ENCODE measurements around the gene CEP170B. TPM values are rescaled to one million over a fixed set of nuclear protein-coding genes. Genes with fewer than 3 reads are reported as not detected.

The CEP170B gene
- total RNA-seq, 2 donors from 2014 or later, result 3.4 to 3.8 TPM

- no peaks in the 10 kb centered on the region for H3K36me3 Mint-ChIP-seq
- no peaks in the 10 kb centered on the region for H3K4me1 Mint-ChIP-seq (ENCODE audit: low read depth in 2 of 2)
- H3K4me3 Mint-ChIP-seq, result no peak overlapping the region
- ATAC-seq (no peak), DNase-seq (ENCODE audit: low spot score) (no peak)
- no peaks in the 10 kb centered on the region for H3K27me3 Mint-ChIP-seq
- H3K9me3 Mint-ChIP-seq, result no peaks in the 10 kb centered on the region
- no peak overlapping the region for H3K27ac Mint-ChIP-seq
Measured at GRCh38 chr14:104891664-104892530, 26.8 kb downstream of the CEP170B start.

- Mint-ChIP-seq H3K27me3 (no peaks in the 10 kb centered on the region), H3K9me3 (no peaks in the 10 kb centered on the region), H3K27ac (no peak overlapping the region), H3K4me3 (no peak overlapping the region), H3K4me1 (ENCODE audit: low read depth in 2 of 2) (no peaks in the 10 kb centered on the region), H3K36me3 (no peaks in the 10 kb centered on the region)
- no peak for DNase-seq (ENCODE audit: low spot score)
- ATAC-seq, result no peak
Measured at GRCh38 chr14:104892531-104893434, 27.7 kb downstream of the CEP170B start.

GRCh38 chr14:104893435-104894207 is 28.6 kb downstream of the CEP170B start:
- H3K27ac Mint-ChIP-seq, result no peak overlapping the region
- no peaks in the 10 kb centered on the region for H3K36me3 Mint-ChIP-seq
- no peaks in the 10 kb centered on the region for H3K4me1 Mint-ChIP-seq (ENCODE audit: low read depth in 2 of 2)
- H3K4me3 Mint-ChIP-seq, result no peak overlapping the region
- DNase-seq (ENCODE audit: low spot score), result no peak
- no peak for ATAC-seq
- no peaks in the 10 kb centered on the region for H3K9me3 Mint-ChIP-seq
- H3K27me3 Mint-ChIP-seq, result no peaks in the 10 kb centered on the region

GRCh38 chr14:104894331-104895206 is 29.5 kb downstream of the CEP170B start:
- Mint-ChIP-seq H3K9me3 (no peaks in the 10 kb centered on the region), H3K27me3 (no peaks in the 10 kb centered on the region)

GRCh38 chr14:104895207-104895785 is 30.2 kb downstream of the CEP170B start:
- H3K36me3 Mint-ChIP-seq, result no peaks in the 10 kb centered on the region
- no peak overlapping the region for H3K4me3 Mint-ChIP-seq
- no peak overlapping the region for H3K27ac Mint-ChIP-seq
- peaks cover 0 to 3% of the 10 kb centered on the region in 2 donors for H3K27me3 Mint-ChIP-seq
- no peak for ATAC-seq
- DNase-seq (ENCODE audit: low spot score), result no peak
- H3K9me3 Mint-ChIP-seq, result no peaks in the 10 kb centered on the region
- no peaks in the 10 kb centered on the region for H3K4me1 Mint-ChIP-seq (ENCODE audit: low read depth in 2 of 2)

More at GRCh38 chr14:104894331-104895206, 29.5 kb downstream of the CEP170B start:
- no peaks in the 10 kb centered on the region for H3K4me1 Mint-ChIP-seq (ENCODE audit: low read depth in 2 of 2)
- no peak overlapping the region for H3K27ac Mint-ChIP-seq
- no peaks in the 10 kb centered on the region for H3K36me3 Mint-ChIP-seq
- DNase-seq (ENCODE audit: low spot score) (no peak), ATAC-seq (no peak)
- no peak overlapping the region for H3K4me3 Mint-ChIP-seq

GRCh38 chr14:104895786-104896661 is 31.0 kb downstream of the CEP170B start:
- H3K4me1 Mint-ChIP-seq (ENCODE audit: low read depth in 2 of 2), result no peaks in the 10 kb centered on the region
- H3K27me3 Mint-ChIP-seq, result peaks cover 2 to 5% of the 10 kb centered on the region in 2 donors
- no peak overlapping the region for H3K27ac Mint-ChIP-seq
- no peak overlapping the region for H3K4me3 Mint-ChIP-seq
- no peak for ATAC-seq
- no peak for DNase-seq (ENCODE audit: low spot score)
- H3K9me3 Mint-ChIP-seq, result no peaks in the 10 kb centered on the region
- H3K36me3 Mint-ChIP-seq, result no peaks in the 10 kb centered on the region

- no peak overlapping the region for H3K4me3 Mint-ChIP-seq
- no peaks in the 10 kb centered on the region for H3K9me3 Mint-ChIP-seq
- H3K27ac Mint-ChIP-seq, result no peak overlapping the region
- DNase-seq (ENCODE audit: low spot score) (no peak), ATAC-seq (peak in 1 of 2 donors; percentile 20)
- H3K27me3 Mint-ChIP-seq, result peaks cover 7 to 9% of the 10 kb centered on the region in 2 donors
- no peaks in the 10 kb centered on the region for H3K4me1 Mint-ChIP-seq (ENCODE audit: low read depth in 2 of 2)
- no peaks in the 10 kb centered on the region for H3K36me3 Mint-ChIP-seq
Measured at GRCh38 chr14:104897330-104898194, 32.5 kb downstream of the CEP170B start.

- H3K27me3 Mint-ChIP-seq, result peaks cover 9 to 10% of the 10 kb centered on the region in 2 donors
Measured at GRCh38 chr14:104898195-104898558, 33.1 kb downstream of the CEP170B start.

GRCh38 chr14:104898870-104899510 is 33.9 kb downstream of the CEP170B start:
- Mint-ChIP-seq H3K27me3 (peaks cover 14 to 18% of the 10 kb centered on the region in 2 donors), H3K9me3 (no peaks in the 10 kb centered on the region)
- no peak for ATAC-seq

More at GRCh38 chr14:104898195-104898558, 33.1 kb downstream of the CEP170B start:
- H3K27ac Mint-ChIP-seq, result no peak overlapping the region
- H3K4me3 Mint-ChIP-seq, result no peak overlapping the region
- ATAC-seq (no peak), DNase-seq (ENCODE audit: low spot score) (no peak)
- no peaks in the 10 kb centered on the region for H3K9me3 Mint-ChIP-seq
- H3K4me1 Mint-ChIP-seq (ENCODE audit: low read depth in 2 of 2), result no peaks in the 10 kb centered on the region
- H3K36me3 Mint-ChIP-seq, result no peaks in the 10 kb centered on the region

GRCh38 chr14:104899781-104900180 is 34.7 kb downstream of the CEP170B start:
- no peak for ATAC-seq
- H3K4me1 Mint-ChIP-seq (ENCODE audit: low read depth in 2 of 2), result no peaks in the 10 kb centered on the region
- no peaks in the 10 kb centered on the region for H3K36me3 Mint-ChIP-seq
- no peaks in the 10 kb centered on the region for H3K9me3 Mint-ChIP-seq
- H3K4me3 Mint-ChIP-seq, result no peak overlapping the region
- no peak overlapping the region for H3K27ac Mint-ChIP-seq
- peaks cover 21 to 26% of the 10 kb centered on the region in 2 donors for H3K27me3 Mint-ChIP-seq
- DNase-seq (ENCODE audit: low spot score), result no peak

More at GRCh38 chr14:104898870-104899510, 33.9 kb downstream of the CEP170B start:
- H3K4me1 Mint-ChIP-seq (ENCODE audit: low read depth in 2 of 2), result no peaks in the 10 kb centered on the region
- DNase-seq (ENCODE audit: low spot score), result no peak
- no peak overlapping the region for H3K4me3 Mint-ChIP-seq
- no peaks in the 10 kb centered on the region for H3K36me3 Mint-ChIP-seq
- H3K27ac Mint-ChIP-seq, result no peak overlapping the region
